HepG2 (cell line): ENCODE data around the gene CLDND2. TPM values are rescaled to one million over a fixed set of nuclear protein-coding genes. Genes with fewer than 3 reads are reported as not detected.

Experiments used
- ADNP ChIP-seq: sonication (generic); formaldehyde crosslinking; IDR thresholded peaks from 2 replicates; pipeline ENCODE4 v1.4.0; 2020; ENCODE audit warnings: missing genetic modification reagents
- ARNT ChIP-seq: fragments of 450-650 bp; IDR thresholded peaks from 2 replicates; pipeline ENCODE4 v1.6.1; 2017
- CBFB ChIP-seq: sonication (generic); formaldehyde crosslinking; IDR thresholded peaks from 2 replicates; pipeline ENCODE4 v1.4.0; 2020; ENCODE audit warnings: missing genetic modification reagents
- FIP1L1 ChIP-seq: fragments of 200-400 bp; formaldehyde crosslinking; IDR thresholded peaks from 2 replicates; pipeline ENCODE4 v1.6.1; 2018; ENCODE audit warnings: low read depth, mild to moderate bottlenecking, low read length, moderate library complexity, borderline replicate concordance; ENCODE audit not compliant: insufficient read depth
- FOXO1 ChIP-seq: sonication (generic); formaldehyde crosslinking; IDR thresholded peaks from 2 replicates; pipeline ENCODE4 v1.4.0; 2020; ENCODE audit warnings: missing genetic modification reagents
- GPBP1L1 ChIP-seq: sonication (generic); formaldehyde crosslinking; IDR thresholded peaks from 2 replicates; pipeline ENCODE4 v1.5.0; 2020; ENCODE audit warnings: mild to moderate bottlenecking, missing genetic modification reagents
- MAZ ChIP-seq, 2 experiments: sonication (generic) in 1 of 2; formaldehyde crosslinking in 1 of 2; IDR thresholded peaks; 2 replicates each; pipeline versions ENCODE4 v1.5.0 to v1.6.1; 2012 to 2020; ENCODE audit warnings: low read depth in 2 of 2, mild to moderate bottlenecking in 2 of 2, borderline replicate concordance in 1 of 2, improper control_type of control experiment in 1 of 2, low read length in 1 of 2, missing genetic modification reagents in 1 of 2, moderate library complexity in 1 of 2
- MEIS2 ChIP-seq: sonication (generic); formaldehyde crosslinking; IDR thresholded peaks from 2 replicates; pipeline ENCODE4 v1.9.0; 2021; ENCODE audit warnings: mild to moderate bottlenecking, missing genetic modification reagents
- MLLT10 ChIP-seq: sonication (generic); formaldehyde crosslinking; IDR thresholded peaks from 2 replicates; pipeline ENCODE4 v1.4.0; 2020; ENCODE audit warnings: missing genetic modification reagents
- NFRKB ChIP-seq: fragments of 450-650 bp; IDR thresholded peaks from 2 replicates; pipeline ENCODE4 v1.6.1; 2017
- POGK ChIP-seq: sonication (generic); formaldehyde crosslinking; conservative IDR thresholded peaks from 2 replicates; pipeline ENCODE4 v1.8.0; 2022; ENCODE audit warnings: mild to moderate bottlenecking, moderate library complexity, missing genetic modification reagents
- RARG ChIP-seq: sonication (generic); formaldehyde crosslinking; IDR thresholded peaks from 2 replicates; pipeline ENCODE4 v1.4.0; 2020; ENCODE audit warnings: low read depth, mild to moderate bottlenecking, missing genetic modification reagents
- RBM22 ChIP-seq: fragments of 200-400 bp; formaldehyde crosslinking; optimal IDR thresholded peaks from 2 replicates; pipeline ENCODE3; 2017; ENCODE audit warnings: mild to moderate bottlenecking, low read length, moderate library complexity
- SALL2 ChIP-seq: sonication (generic); formaldehyde crosslinking; IDR thresholded peaks from 2 replicates; pipeline ENCODE4 v1.8.1; 2023; ENCODE audit warnings: mild to moderate bottlenecking, missing genetic modification reagents, inconsistent platforms
- SNAPC2 ChIP-seq: sonication (generic); formaldehyde crosslinking; IDR thresholded peaks from 2 replicates; pipeline ENCODE4 v1.8.1; 2022; ENCODE audit warnings: mild to moderate bottlenecking, missing genetic modification reagents
- SP140L ChIP-seq: sonication (generic); formaldehyde crosslinking; IDR thresholded peaks from 2 replicates; pipeline ENCODE4 v1.4.0; 2020; ENCODE audit warnings: missing genetic modification reagents, borderline replicate concordance
- ZBTB3 ChIP-seq: sonication (generic); formaldehyde crosslinking; IDR thresholded peaks from 2 replicates; pipeline ENCODE4 v1.4.0; 2020; ENCODE audit warnings: low read depth, mild to moderate bottlenecking, moderate library complexity, missing genetic modification reagents, borderline replicate concordance
- ZFP90 ChIP-seq: sonication (generic); formaldehyde crosslinking; IDR thresholded peaks from 2 replicates; pipeline ENCODE4 v1.8.0; 2022; ENCODE audit warnings: missing genetic modification reagents, mild to moderate bottlenecking, inconsistent platforms, borderline replicate concordance
- ZNF121 ChIP-seq: sonication (generic); formaldehyde crosslinking; IDR thresholded peaks from 2 replicates; pipeline ENCODE4 v1.5.0; 2020; ENCODE audit warnings: mild to moderate bottlenecking, missing genetic modification reagents
- ZNF17 ChIP-seq: sonication (generic); formaldehyde crosslinking; IDR thresholded peaks from 2 replicates; pipeline ENCODE4 v1.5.0; 2020; ENCODE audit warnings: mild to moderate bottlenecking, missing genetic modification reagents
- ZNF30 ChIP-seq: sonication (generic); formaldehyde crosslinking; IDR thresholded peaks from 2 replicates; pipeline ENCODE4 v1.5.0; 2020; ENCODE audit warnings: mild to moderate bottlenecking, missing genetic modification reagents
- ZNF430 ChIP-seq: sonication (generic); formaldehyde crosslinking; IDR thresholded peaks from 2 replicates; pipeline ENCODE4 v1.9.0; 2021; ENCODE audit warnings: mild to moderate bottlenecking, missing genetic modification reagents
- ZNF501 ChIP-seq: sonication (generic); formaldehyde crosslinking; IDR thresholded peaks from 2 replicates; pipeline ENCODE4 v1.5.1; 2020; ENCODE audit warnings: mild to moderate bottlenecking, moderate library complexity, missing genetic modification reagents
- ZNF543 ChIP-seq: sonication (generic); formaldehyde crosslinking; IDR thresholded peaks from 2 replicates; pipeline ENCODE4 v1.4.0; 2020; ENCODE audit warnings: mild to moderate bottlenecking, missing genetic modification reagents
- ZNF564 ChIP-seq: sonication (generic); formaldehyde crosslinking; IDR thresholded peaks from 2 replicates; pipeline ENCODE4 v1.8.1; 2023; ENCODE audit warnings: mild to moderate bottlenecking, missing genetic modification reagents
- ZNF567 ChIP-seq: sonication (generic); formaldehyde crosslinking; IDR thresholded peaks from 2 replicates; pipeline ENCODE4 v1.8.1; 2023; ENCODE audit warnings: mild to moderate bottlenecking, missing genetic modification reagents, borderline replicate concordance
- ZSCAN20 ChIP-seq: sonication (generic); formaldehyde crosslinking; IDR thresholded peaks from 2 replicates; pipeline ENCODE4 v1.4.0; 2020; ENCODE audit warnings: missing genetic modification reagents, mild to moderate bottlenecking, borderline replicate concordance
- polyA plus RNA-seq, 8 experiments: library from polyadenylated mRNA; depleted of rRNA in 3 of 8; stranded (reverse) in 7 of 8; unstranded in 1 of 8; fragments of >200 nt; fragmentation: Illumina TruSeq in 4 of 8; extraction: Trizol in 4 of 8; gene quantifications; 2 replicates each; pipeline versions ENCODE4 v1.2.1 to v1.2.3, GENCODE V29; 2011 to 2016; ENCODE audit warnings: low read depth in 4 of 8, missing spikeins in 1 of 8, mixed read lengths in 1 of 8; ENCODE audit not compliant: insufficient read depth in 1 of 8
- total RNA-seq, 5 experiments: library from RNA; depleted of rRNA; stranded (reverse); fragments of >200 nt; fragmentation: Illumina TruSeq; extraction: Trizol; gene quantifications; 2 replicates each; pipeline ENCODE4 v1.2.3, GENCODE V29; 2016; ENCODE audit warnings: low read depth in 1 of 5
- TF ChIP-seq, protein P1 (sequence below): sonication (generic); formaldehyde crosslinking; IDR thresholded peaks from 2 replicates; pipeline ENCODE4 v1.5.0; 2020; ENCODE audit warnings: mild to moderate bottlenecking, low read depth, missing genetic modification reagents, borderline replicate concordance

The CLDND2 gene
- total and polyA plus RNA-seq, 2 of the 13 experiments (the other 11 are each of a cell fraction or from before 2014, with no cell fraction given) = 0.84 to 1.8 TPM

GRCh38 chr19:51356159-51356801 is 12.5 kb downstream of the CLDND2 start (continued):
- no peak for TF ChIP-seq CBFB
- no peak for TF ChIP-seq MLLT10 (CRISPR knock-in tag)
- TF ChIP-seq SALL2 (CRISPR knock-in tag) = no peak
- no peak for TF ChIP-seq MAZ (IDR thresholded peaks at IDR 0.05; ENCODE audit: borderline replicate concordance, low read depth, low read length)
- TF ChIP-seq MAZ (CRISPR knock-in tag; IDR thresholded peaks at IDR 0.05; ENCODE audit: low read depth) = peak; percentile 31; the same call in 1 of the 2 replicates
- TF ChIP-seq ADNP (CRISPR knock-in tag) = no peak
- TF ChIP-seq ZNF567 (CRISPR knock-in tag) = no peak
- TF ChIP-seq ARNT = no peak
- TF ChIP-seq NFRKB = no peak
- TF ChIP-seq SNAPC2 (CRISPR knock-in tag) = no peak
- peak; percentile 78; the same call in 1 of the 2 replicates for TF ChIP-seq ZBTB3 (CRISPR knock-in tag)
- TF ChIP-seq ZNF501 (CRISPR knock-in tag) = no peak; the same call in 1 of the 2 replicates
- TF ChIP-seq FIP1L1 = no peak
- no peak for TF ChIP-seq ZSCAN20
- no peak for TF ChIP-seq ZNF30 (CRISPR knock-in tag)
- no peak for TF ChIP-seq ZNF121 (CRISPR knock-in tag)
- TF ChIP-seq ZFP90 = no peak
- peak; percentile 91 for TF ChIP-seq FOXO1 (CRISPR knock-in tag)
- peak; percentile 70 for TF ChIP-seq ZNF430 (CRISPR knock-in tag)
- no peak for TF ChIP-seq SP140L (CRISPR knock-in tag)
- no peak for TF ChIP-seq ZNF17 (CRISPR knock-in tag)
- no peak for TF ChIP-seq GPBP1L1
- TF ChIP-seq MEIS2 (CRISPR knock-in tag) = no peak
- TF ChIP-seq RBM22 = peak; percentile 22
- TF ChIP-seq, protein P1, sequence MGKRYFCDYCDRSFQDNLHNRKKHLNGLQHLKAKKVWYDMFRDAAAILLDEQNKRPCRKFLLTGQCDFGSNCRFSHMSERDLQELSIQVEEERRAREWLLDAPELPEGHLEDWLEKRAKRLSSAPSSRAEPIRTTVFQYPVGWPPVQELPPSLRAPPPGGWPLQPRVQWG (CRISPR knock-in tag) = no peak
- no peak for TF ChIP-seq POGK (CRISPR knock-in tag)
- no peak for TF ChIP-seq RARG (CRISPR knock-in tag)
- 0 out of 2 replicates have a peak, but pooled peaks have one; percentile 31 for TF ChIP-seq ZNF543
- no peak for TF ChIP-seq ZNF564 (CRISPR knock-in tag)
